Spleen (tissue), 11 donors: ENCODE data around the gene GRIK5. TPM values are rescaled to one million over a fixed set of nuclear protein-coding genes. Genes with fewer than 3 reads are reported as not detected.

Experiments used
- DNase-seq: peaks from one replicate; pipeline ENCODE4 v3.0.0-alpha.2; 2020
- H3K27ac ChIP-seq, 8 donors: fragments of 200-600 bp; sonication (generic) in 7 of 8; 1 replicate in 4 of 8; 2 replicates in 4 of 8; pipeline versions ENCODE4 v1.5.0 to v1.8.0; 2016 to 2021; ENCODE audit warnings: inconsistent platforms in 4 of 8, mild to moderate bottlenecking in 4 of 8, moderate library complexity in 1 of 8
- H3K27me3 ChIP-seq, 7 donors: fragments of 200-600 bp; sonication (generic) in 6 of 7; replicated peaks in 1 of 7; 1 replicate in 4 of 7; 2 replicates in 3 of 7; pipeline versions ENCODE4 v1.5.0 to v1.8.0; 2016 to 2021; ENCODE audit warnings: inconsistent platforms in 3 of 7, mild to moderate bottlenecking in 1 of 7
- H3K36me3 ChIP-seq, 6 donors: fragments of 200-600 bp; sonication (generic) in 5 of 6; 1 replicate in 4 of 6; 2 replicates in 2 of 6; pipeline versions ENCODE4 v1.5.0 to v1.8.0; 2016 to 2021; ENCODE audit warnings: inconsistent platforms in 2 of 6
- H3K4me1 ChIP-seq, 6 donors: fragments of 200-600 bp; sonication (generic) in 5 of 6; 1 replicate in 3 of 6; 2 replicates in 3 of 6; pipeline versions ENCODE4 v1.5.0 to v1.8.0; 2016 to 2021; ENCODE audit warnings: inconsistent platforms in 3 of 6
- H3K4me3 ChIP-seq, 8 donors: fragments of 200-600 bp; sonication (generic) in 7 of 8; 1 replicate in 4 of 8; 2 replicates in 4 of 8; pipeline versions ENCODE4 v1.5.0 to v1.8.0; 2016 to 2021; ENCODE audit warnings: inconsistent platforms in 4 of 8, mild to moderate bottlenecking in 4 of 8, moderate library complexity in 2 of 8
- H3K9me3 ChIP-seq, 8 donors: fragments of 200-600 bp; sonication (generic) in 7 of 8; 1 replicate in 4 of 8; 2 replicates in 4 of 8; pipeline versions ENCODE4 v1.5.0 to v1.8.0; 2016 to 2021; ENCODE audit warnings: inconsistent platforms in 4 of 8
- POLR2A ChIP-seq, 3 donors: fragments of 450-650 bp; IDR thresholded peaks; one replicate each; pipeline ENCODE4 v1.5.1; 2017; ENCODE audit warnings: antibody characterized with exemption in 3 of 3, mild to moderate bottlenecking in 1 of 3
- POLR2AphosphoS5 ChIP-seq, 3 donors: sonication (generic); formaldehyde crosslinking; IDR thresholded peaks; one replicate each; pipeline ENCODE4 v1.5.1; 2017; ENCODE audit warnings: antibody characterized with exemption in 3 of 3
- WGBS, 5 donors: extraction: QIAGEN DNeasy Blood & Tissue Kit in 3 of 5; methylation state at CpG; one replicate each; pipeline versions ENCODE4 v1.1.5 to v1.1.7; 2013 to 2018; 5-methylcytosine and 5-hydroxymethylcytosine counted together
- intact Hi-C: fragments of 100-400 bp; cut with DNase I; formaldehyde crosslinking; loops from one replicate; pipeline ENCODE4 v1.15.0; 2023; ENCODE audit warnings: low total_unique reads
- polyA plus RNA-seq, 3 donors: library from polyadenylated mRNA; stranded (reverse); fragments of 200-250 nt; gene quantifications; one replicate each; pipeline ENCODE4 v1.2.1, GENCODE V29; 2013
- total RNA-seq, 7 donors: library from RNA; depleted of rRNA in 3 of 7; stranded (reverse); fragments of >200 nt in 3 of 7; fragmentation: NEBNext Ultra II Directional in 4 of 7; extraction: Animal tissue kit (Norgen Biotek cat#: 25700) in 4 of 7; gene quantifications; one replicate each; pipeline versions ENCODE4 v1.1.0 to v1.2.1, GENCODE V29; 2016 to 2021
- TF ChIP-seq, protein P1 (sequence below), 11 experiments: fragments of 200-600 bp in 7 of 11; fragments of 450-650 bp in 4 of 11; sonication (generic) in 4 of 11; IDR thresholded peaks in 8 of 11; conservative IDR thresholded peaks in 3 of 11; 1 replicate in 7 of 11; 2 replicates in 4 of 11; pipeline versions ENCODE4 v1.4.0 to v1.8.0; 2016 to 2021; ENCODE audit warnings: antibody characterized with exemption in 11 of 11, inconsistent platforms in 4 of 11, mild to moderate bottlenecking in 1 of 11
- donor health status: healthy with polysubstance abuse.
- donor health status: DM: no; HTN: no; CAD: no; lungs with moderate emphysema.
- donor health status: DM: no; HTN: no; CAD: no.
- donor health status: Bipolar disorder and iron deficiency.
- donor health status: healthy.
- donor health status: DM: no; HTN: no; CAD: no.
- donor health status: DM: yes; HTN: yes; CAD: no.

Gene GRIK5
- total and polyA plus RNA-seq, 10 donors = 0.94 to 4.7 (median 2.1) TPM

- Histone ChIP-seq H3K4me3 (peak overlapping the region in 1 of 8 donors; percentile 56), H3K9me3 (no peaks in the 10 kb centered on the region), H3K27me3 (peaks cover 0 to 98% (median 73%) of the 10 kb centered on the region in 7 donors), H3K36me3 (no peaks in the 10 kb centered on the region), H3K27ac (no peak overlapping the region), H3K4me1 (peaks cover 7 to 50% (median 32%) of the 10 kb centered on the region in 6 donors)
- no peak for TF ChIP-seq POLR2AphosphoS5 (IDR thresholded peaks at IDR 0.05)
- TF ChIP-seq, protein P1, sequence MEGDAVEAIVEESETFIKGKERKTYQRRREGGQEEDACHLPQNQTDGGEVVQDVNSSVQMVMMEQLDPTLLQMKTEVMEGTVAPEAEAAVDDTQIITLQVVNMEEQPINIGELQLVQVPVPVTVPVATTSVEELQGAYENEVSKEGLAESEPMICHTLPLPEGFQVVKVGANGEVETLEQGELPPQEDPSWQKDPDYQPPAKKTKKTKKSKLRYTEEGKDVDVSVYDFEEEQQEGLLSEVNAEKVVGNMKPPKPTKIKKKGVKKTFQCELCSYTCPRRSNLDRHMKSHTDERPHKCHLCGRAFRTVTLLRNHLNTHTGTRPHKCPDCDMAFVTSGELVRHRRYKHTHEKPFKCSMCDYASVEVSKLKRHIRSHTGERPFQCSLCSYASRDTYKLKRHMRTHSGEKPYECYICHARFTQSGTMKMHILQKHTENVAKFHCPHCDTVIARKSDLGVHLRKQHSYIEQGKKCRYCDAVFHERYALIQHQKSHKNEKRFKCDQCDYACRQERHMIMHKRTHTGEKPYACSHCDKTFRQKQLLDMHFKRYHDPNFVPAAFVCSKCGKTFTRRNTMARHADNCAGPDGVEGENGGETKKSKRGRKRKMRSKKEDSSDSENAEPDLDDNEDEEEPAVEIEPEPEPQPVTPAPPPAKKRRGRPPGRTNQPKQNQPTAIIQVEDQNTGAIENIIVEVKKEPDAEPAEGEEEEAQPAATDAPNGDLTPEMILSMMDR (IDR thresholded peaks at IDR 0.05 in 8 of 11, conservative IDR thresholded peaks at IDR 0.05 in 3 of 11) = peak in 2 of 11 experiments; percentile 10 to 14
- no peak for TF ChIP-seq POLR2A (IDR thresholded peaks at IDR 0.05)
- WGBS, 5 donors = 1 to 4% (median 2%) methylated on average over 27 to 35 of the region's 35 CpGs
- intact Hi-C loops = no loop called here
- no peak for DNase-seq
Observed at GRCh38 chr19:41997121-41997850, 72.7 kb downstream of the GRIK5 start.

DNA sequence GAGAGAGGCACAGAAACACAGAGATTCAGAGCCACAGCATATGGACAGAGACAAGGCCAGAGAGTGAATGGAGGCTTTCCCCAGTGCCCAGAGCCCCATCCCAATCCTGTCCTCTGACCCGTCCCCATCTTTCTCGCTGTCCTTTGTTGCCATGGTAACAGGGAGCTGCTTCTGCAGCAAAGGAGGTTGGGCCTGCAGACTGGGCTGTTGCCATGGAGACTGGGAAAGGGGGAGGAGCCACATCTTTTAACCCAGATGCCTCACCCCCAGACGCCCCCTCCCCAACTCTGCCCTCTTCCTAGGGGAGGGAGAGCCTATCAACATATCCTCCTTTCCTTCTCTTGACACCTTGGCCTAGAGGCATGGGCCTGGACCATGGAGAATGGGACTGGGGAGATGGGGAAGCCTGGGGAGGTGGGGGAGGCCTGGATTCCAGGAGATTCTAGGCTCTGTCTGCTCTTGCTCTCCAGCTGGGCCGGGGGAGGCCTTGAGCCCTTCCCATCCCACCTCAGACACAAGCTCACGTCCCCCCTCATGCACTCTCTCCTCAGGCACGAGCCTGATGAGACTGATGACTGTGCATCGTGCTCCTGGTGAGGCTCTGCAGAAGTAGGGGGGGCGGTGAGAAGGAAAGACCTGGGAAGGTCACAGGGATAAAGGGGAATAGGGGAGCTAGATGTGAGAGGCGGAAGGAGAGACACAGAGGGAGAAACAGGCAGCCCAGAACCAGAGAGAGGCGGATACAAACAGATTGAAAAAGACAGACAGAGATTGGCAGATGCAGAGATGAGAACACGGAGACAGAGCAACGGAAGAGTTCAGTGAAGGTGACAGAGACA is 73.8 kb downstream of the GRIK5 start:
- no peaks in the 10 kb centered on the region for H3K36me3 ChIP-seq
- 40 to 46% (median 43%) methylated on average over 11 to 12 of the region's 12 CpGs for WGBS, 5 donors
- TF ChIP-seq, protein P1 (IDR thresholded peaks at IDR 0.05 in 8 of 11, conservative IDR thresholded peaks at IDR 0.05 in 3 of 11) = no peak
- TF ChIP-seq POLR2AphosphoS5 (IDR thresholded peaks at IDR 0.05) (no peak), POLR2A (IDR thresholded peaks at IDR 0.05) (no peak)
- H3K4me3 ChIP-seq = no peak overlapping the region
- no peak for DNase-seq
- H3K9me3 ChIP-seq = no peaks in the 10 kb centered on the region
- peaks cover 7 to 50% (median 32%) of the 10 kb centered on the region in 6 donors for H3K4me1 ChIP-seq
- peaks cover 0 to 100% (median 73%) of the 10 kb centered on the region in 7 donors for H3K27me3 ChIP-seq
- intact Hi-C loops = no loop called here
- no peak overlapping the region for H3K27ac ChIP-seq

- WGBS, 5 donors = 81 to 84% (median 83%) methylated on average over 19 of the region's 19 CpGs
- Histone ChIP-seq H3K36me3 (no peaks in the 10 kb centered on the region), H3K27me3 (peaks cover 0 to 99% (median 64%) of the 10 kb centered on the region in 7 donors), H3K9me3 (no peaks in the 10 kb centered on the region), H3K27ac (no peak overlapping the region), H3K4me1 (peaks cover 7 to 50% (median 32%) of the 10 kb centered on the region in 6 donors), H3K4me3 (no peak overlapping the region)
- no peak for DNase-seq
- intact Hi-C loops = no loop called here
- TF ChIP-seq, protein P1 (IDR thresholded peaks at IDR 0.05 in 8 of 11, conservative IDR thresholded peaks at IDR 0.05 in 3 of 11) = no peak
- TF ChIP-seq POLR2AphosphoS5 (IDR thresholded peaks at IDR 0.05) (no peak), POLR2A (IDR thresholded peaks at IDR 0.05) (no peak)
Observed at GRCh38 chr19:41994994-41995958, 74.7 kb downstream of the GRIK5 start.
